HepG2 (cell line): ENCODE measurements around the gene GFRA4.

Source experiments
- ATF2 ChIP-seq: sonication (generic); formaldehyde crosslinking; IDR thresholded peaks from 2 replicates; pipeline ENCODE4 v1.4.0; 2020; ENCODE audit warnings: missing genetic modification reagents
- MYPOP ChIP-seq: sonication (generic); formaldehyde crosslinking; IDR thresholded peaks from 2 replicates; pipeline ENCODE4 v1.8.1; 2023; ENCODE audit warnings: mild to moderate bottlenecking, moderate library complexity, missing genetic modification reagents
- PHF8 ChIP-seq: sonication (generic); formaldehyde crosslinking; IDR thresholded peaks from 2 replicates; pipeline ENCODE4 v1.5.0; 2020; ENCODE audit warnings: missing genetic modification reagents
- POLR2A ChIP-seq, 2 experiments: IDR thresholded peaks; 2 replicates each; pipeline ENCODE4 v1.6.1; 2011; ENCODE audit warnings: low read depth in 2 of 2, low read length in 2 of 2, mild to moderate bottlenecking in 1 of 2, moderate library complexity in 1 of 2; ENCODE audit not compliant: insufficient read depth in 1 of 2
- ZNF10 ChIP-seq: sonication (generic); formaldehyde crosslinking; IDR thresholded peaks from 2 replicates; pipeline ENCODE4 v1.4.0; 2020; ENCODE audit warnings: mild to moderate bottlenecking, low read depth, missing genetic modification reagents, borderline replicate concordance
- ZNF143 ChIP-seq: sonication (generic); formaldehyde crosslinking; IDR thresholded peaks from 2 replicates; pipeline ENCODE4 v1.4.0; 2020; ENCODE audit warnings: missing genetic modification reagents

GRCh38 chr20:3686867-3687321 lies 23.7 kb upstream of the GFRA4 start:
- TF ChIP-seq PHF8 (CRISPR knock-in tag) (no peak), ATF2 (no peak), POLR2A (IDR thresholded peaks at IDR 0.05; ENCODE audit: insufficient read depth in 1 of 2, low read depth in 2 of 2, low read length in 2 of 2) (no peak), ZNF143 (no peak), MYPOP (no peak), ZNF10 (CRISPR knock-in tag) (no peak)
